ENCODE data around the gene KCNH4.

Gene KCNH4

DNA sequence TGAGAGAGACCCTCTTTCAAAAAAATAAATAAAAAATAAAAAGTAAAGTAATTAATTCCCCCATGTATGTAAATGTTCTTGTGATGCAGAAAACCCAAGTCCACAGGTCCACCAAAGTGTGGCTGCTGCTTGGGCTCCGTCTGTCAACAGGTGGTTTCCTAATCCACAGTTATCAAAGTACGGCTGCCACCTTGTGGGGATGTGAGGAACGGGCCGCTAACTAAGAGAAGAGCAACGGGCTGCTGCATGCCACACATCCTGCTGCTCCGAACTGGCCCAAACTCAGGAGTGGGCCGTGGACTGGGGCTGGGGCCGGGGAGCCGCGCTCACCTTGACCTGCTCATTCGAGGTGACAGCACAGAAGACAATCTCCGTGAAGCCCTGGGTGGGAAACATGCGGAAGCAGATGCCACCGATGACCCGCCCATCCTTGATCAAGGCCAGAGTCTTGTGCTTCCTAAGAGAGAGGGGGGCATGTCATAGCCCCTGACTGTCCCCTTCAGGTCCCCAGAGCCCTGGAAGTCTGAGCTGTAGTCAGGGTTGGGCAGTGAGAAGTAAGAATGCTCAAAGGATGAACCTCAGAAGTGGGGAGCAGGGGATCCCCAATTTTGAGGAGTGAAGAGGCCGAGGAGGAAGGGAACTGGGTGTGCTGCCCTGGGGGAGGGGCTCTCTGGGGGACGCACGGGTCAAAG, 64.1 kb downstream of the KCNH4 start:
- DNase-seq (ENCODE audit: low read depth), result no peak

DNA sequence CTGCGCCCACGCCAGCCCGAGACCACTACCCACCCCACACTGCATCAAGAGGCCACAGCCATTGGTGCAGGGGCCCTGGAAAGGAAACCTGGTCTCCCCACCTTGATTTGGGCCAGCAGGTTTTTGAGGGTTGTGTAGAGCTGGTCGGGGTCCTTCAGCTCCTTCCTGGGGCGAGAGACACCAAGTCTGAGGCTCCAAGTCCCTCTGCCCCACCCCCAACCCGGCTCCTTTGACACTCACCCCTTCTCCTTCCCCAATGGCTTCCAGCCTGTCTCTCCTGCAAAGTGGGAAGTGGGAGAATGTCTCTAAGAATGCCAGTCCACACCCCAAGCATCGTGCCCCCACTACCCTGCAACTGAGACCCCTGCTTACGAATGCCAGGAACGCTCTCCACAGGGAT, 66.8 kb downstream of the KCNH4 start:
- DNase-seq (ENCODE audit: low read depth), result no peak

DNA sequence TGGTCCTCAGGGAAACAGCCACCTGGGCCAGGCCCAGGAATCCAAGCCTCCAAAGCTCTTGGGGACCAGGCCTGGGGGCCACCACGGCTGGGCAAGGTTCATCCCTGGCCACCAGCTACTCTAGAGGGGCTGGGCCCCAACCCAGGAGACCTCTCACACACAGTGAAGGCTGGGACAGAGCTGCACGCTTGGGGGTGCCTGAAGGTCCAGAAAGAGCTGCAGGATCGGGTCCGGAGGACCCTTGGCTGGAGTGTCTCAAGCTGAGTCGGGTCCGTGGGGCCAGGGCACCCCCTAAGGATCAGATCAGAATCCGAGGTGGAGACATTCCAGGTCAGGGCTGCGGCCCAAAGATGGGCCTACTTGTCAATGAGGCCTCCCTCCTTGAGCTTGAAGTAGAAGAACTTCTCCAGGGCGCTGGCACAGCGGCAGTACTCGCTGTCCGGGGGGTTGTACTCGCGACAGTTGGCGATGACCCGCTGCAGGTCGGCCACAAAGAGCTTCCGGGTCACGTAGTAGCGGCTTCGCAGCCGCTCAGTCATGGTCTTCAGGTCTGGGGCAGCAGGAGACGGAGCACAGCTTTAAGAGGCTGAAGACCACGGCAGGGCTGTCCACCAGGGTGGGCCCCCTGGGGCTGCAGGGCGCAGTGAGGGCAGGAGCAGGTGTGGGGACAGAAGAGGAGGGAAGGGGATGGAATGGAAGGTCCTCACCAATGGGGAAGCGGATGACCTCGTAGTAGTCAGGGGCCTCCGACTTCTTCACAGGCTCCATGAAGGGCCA, 67.5 kb downstream of the KCNH4 start:
- no peak for DNase-seq (ENCODE audit: low read depth)

DNA sequence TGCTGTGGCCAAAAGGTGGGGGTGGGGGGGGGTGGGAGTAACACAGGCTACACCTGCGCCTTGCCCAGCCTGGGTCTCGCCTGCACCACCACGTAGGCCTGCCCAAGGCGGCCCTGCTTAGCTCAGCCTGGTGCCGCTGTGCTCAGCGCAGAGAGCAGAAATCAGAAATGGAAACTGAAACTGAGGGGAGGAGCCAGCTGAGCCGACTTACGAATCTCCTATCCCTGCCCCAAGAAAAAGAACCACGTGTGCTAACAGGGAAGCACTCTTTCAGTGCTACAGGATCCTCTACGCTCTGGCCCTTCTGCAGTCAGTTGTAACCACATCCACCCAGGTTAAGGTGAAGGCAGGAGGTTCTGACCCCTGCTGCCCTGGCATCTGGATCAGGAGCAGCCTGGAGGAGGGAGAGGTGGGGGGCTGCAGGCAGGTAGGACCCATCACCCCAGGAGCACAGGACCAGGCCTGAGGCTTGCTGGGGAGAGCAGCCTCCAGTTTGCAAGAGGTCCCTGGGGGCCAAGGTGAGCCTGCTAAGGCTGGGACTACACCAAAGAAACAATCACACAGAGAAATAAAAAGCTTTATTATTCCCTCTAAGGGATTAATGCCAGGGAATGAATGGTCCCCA, 68.3 kb downstream of the KCNH4 start, which contains the start of gene DHX58:
Gene DHX58, minus strand, starts transcription at position 163 of the 625 bp plus-strand sequence. CDS start 822 bp downstream, outside the sequence.
- peak; percentile 58 for DNase-seq (ENCODE audit: low read depth)

DNA sequence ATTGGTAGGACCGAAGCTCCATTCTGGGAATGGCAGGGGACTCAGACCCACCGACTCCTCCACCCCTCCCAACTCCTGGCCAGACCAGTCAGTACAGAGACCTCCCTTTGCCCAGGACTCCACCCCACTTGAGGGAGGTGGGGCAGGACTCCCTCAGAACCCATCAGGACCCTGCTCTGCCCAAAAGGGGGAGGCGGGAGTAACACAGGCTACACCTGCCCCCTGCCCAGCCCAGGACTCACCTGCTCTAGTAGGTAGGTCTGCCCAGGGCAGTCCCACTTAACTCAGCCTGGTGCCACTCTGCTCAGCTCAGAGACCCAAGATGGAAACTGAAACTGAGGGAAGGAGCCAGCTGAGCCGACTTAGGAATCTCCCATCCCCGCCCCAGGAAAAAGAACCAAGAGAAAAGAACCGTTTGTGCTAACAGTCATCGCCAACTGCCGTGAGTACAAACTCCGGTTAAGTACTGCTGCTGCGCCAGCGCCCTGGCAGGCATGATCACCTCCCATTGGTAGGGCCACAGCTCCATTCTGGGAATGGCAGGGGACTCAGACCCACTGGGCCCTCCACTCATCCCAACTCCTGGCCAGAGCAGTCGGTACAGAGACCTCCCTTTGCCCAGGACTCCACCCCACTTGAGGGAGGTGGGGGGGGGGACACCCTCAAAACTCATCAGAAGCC, 68.9 kb downstream of the KCNH4 start:
- no peak for DNase-seq (ENCODE audit: low read depth)

DNA sequence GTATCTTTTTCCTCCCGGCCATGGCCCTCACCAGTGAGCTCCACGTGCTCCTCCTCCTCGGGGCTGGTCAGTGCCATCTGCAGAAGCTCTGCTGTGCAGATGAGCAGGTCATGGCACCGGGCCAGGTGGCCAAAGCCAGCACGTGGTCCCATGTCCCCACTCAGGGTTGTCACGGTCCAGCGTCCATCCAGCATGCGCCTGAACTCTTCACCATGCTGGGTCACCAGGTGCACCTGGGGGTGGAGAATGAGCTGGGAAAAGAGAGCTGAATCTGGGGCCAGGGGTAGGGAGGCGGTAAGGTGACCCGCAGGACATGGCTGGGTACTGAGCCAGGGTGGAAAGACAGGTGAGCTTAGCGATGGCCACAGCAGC, 69.7 kb downstream of the KCNH4 start:
- no peak for DNase-seq (ENCODE audit: low read depth)

DNA sequence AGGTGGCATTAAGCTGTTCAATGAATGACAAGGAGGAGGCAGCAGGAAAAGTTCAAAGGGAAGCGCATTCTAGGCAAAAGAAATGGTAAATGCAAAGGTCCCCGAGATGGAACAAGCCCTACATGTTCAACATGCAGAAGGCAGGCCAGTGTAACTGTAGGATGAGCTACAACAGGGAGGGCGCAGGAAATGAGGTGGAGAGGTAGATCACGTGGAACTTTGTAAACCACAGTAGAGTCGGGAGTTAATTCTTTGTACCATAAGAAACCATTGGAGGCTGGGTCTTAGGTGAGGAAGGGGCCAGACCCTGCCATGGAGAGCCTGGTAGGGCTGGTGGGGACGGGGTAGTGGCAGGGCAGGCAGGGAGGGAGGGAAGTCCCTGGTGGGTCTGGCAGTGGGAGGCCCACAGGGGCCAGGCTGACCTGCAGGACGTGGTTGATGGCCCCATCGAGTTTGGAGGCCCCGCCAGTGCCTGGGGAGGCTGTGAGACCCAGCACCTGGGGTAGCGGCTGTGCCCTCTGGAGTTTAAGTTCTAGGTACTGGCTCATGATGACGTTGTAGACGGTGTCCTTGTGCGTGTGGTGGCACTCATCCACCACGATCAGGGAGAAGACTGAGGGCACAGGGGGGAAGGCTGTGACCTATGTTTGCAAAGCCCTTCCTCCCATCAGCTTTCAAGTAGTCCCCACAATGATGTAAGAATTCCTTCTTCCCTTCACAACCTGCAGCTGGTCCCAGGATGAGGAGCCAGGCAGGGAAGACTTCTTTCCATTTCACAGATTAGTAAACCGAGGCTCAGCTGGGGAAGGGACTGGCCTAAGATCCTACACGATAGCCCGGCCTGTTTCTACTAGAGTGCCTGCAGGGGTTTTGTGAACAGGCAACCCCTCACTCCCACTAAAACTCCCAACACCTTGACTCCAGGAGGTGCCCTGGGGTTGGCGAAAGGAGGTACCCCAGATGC, 70.4 kb downstream of the KCNH4 start:
- DNase-seq (ENCODE audit: low read depth), result no peak

DNA sequence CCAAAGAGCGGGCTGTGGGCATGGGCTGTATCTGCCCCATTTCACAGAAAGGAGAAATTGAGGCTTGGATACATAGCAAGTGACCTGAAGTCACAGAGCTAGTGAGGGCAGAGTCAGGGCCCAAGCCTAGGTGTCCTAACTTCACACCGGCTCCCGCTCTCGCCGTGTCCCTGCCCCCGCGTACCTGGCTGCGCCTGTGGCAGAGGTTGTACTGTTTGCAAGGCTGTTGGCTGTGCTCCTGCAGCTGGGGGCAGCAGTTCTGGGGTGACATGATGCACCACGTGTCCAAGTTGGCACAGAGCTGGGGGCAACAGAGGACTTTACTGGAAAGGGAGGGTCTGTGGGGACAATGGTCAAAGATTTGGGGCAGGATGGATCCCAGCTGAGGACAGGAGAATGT, 71.9 kb downstream of the KCNH4 start:
- no peak for DNase-seq (ENCODE audit: low read depth)

DNA sequence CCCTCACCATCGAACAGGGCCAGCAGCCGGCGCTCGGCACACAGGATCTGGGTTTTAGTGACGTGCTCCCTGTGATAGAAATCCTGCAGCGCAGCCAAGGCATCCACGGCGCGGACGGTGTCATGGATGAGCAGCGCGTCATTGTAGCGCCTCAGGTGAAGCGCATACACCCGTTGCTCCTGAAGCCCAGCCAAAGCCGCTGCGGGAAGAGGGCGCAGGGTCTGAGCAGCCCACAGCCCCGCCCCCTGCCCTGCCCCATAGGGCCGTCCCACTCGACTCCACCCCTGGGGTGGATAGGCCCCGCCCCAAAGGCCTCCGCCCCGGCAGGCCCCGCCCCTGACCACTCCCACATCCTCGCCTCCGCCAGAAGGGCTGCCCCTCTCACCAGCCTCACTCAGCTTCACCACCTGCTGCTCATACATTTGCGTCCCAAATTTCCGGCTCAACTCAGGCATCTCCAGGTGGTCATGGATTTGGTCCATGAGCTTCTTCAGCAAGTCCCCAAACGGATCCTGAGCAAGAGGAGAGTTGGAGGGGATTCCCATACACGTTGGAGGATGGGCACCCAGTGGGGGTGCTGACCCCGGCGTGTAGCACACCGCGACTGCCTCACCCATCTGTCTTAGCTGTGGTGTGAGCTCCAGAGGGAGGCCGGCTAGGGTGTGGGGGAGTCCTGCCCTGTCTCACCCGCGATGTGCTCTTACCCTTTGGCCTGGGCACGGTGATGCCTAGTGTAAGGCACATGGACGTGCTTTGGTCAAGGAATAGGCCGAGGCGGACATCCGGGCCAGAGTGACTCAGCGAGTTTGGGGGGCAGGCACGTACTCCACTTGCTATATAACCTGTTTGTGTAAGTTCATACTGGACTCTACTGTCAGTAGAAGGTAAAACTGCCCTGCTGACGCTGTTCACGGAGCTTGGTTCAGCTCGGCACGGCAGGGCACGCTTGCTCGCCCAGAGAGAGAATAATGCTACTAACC, 73.1 kb downstream of the KCNH4 start:
- DNase-seq (ENCODE audit: low read depth), result no peak

DNA sequence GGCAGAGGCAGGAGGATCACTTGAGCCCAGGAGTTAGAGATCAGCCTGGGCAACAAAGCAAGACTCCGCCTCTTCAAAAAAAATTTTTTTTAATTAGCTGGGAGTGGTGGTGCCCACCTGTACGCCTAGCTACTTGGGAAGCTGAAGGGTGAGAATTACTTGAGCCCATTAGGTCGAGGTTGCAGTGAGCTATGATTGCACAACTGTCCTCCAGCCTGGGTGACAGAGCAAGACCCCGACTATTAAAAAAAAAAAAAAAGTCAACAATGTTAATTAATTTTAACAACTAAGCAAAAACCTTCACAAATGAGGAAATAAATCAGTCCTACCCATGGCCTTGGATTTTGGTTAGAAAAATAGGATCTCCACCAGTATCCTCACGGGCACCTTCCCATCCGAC, 73.8 kb downstream of the KCNH4 start:
- no peak for DNase-seq (ENCODE audit: low read depth)

Data from HS-5 (cell line).